PC-9 (cell line): ENCODE measurements around the gene CAPZA2.

Experiments
- EZH2 ChIP-seq: fragments of 200-600 bp; sonication (generic); IDR thresholded peaks from 2 replicates; pipeline ENCODE4 v1.8.0; 2017; ENCODE audit warnings: antibody characterized with exemption, low read depth
- TF ChIP-seq, protein P1 (sequence below): fragments of 200-600 bp; sonication (generic); conservative IDR thresholded peaks from 2 replicates; pipeline ENCODE4 v1.6.1; 2017; ENCODE audit warnings: mixed run types, antibody characterized with exemption, mild to moderate bottlenecking, moderate library complexity

DNA sequence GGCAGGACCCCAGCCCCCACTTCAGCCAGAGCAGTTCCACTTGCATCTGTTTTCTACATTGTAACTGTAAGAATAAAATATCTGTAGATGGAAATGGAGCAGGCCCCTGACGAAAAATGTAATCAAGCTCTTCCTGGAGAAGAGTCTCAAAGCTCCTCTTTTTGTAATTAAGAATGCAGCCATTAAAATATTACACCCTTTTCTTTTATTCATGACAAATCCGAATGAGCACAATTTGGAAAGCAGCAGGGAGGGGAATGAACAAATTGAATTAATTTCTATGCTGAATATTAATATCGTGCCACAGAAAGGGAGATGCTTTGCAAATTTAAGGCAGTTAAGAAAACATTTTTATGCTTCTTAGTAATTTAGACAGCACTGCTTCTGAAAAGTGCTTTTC lies 24.8 kb upstream of the CAPZA2 start:
- TF ChIP-seq EZH2: no peak
- TF ChIP-seq, protein P1, sequence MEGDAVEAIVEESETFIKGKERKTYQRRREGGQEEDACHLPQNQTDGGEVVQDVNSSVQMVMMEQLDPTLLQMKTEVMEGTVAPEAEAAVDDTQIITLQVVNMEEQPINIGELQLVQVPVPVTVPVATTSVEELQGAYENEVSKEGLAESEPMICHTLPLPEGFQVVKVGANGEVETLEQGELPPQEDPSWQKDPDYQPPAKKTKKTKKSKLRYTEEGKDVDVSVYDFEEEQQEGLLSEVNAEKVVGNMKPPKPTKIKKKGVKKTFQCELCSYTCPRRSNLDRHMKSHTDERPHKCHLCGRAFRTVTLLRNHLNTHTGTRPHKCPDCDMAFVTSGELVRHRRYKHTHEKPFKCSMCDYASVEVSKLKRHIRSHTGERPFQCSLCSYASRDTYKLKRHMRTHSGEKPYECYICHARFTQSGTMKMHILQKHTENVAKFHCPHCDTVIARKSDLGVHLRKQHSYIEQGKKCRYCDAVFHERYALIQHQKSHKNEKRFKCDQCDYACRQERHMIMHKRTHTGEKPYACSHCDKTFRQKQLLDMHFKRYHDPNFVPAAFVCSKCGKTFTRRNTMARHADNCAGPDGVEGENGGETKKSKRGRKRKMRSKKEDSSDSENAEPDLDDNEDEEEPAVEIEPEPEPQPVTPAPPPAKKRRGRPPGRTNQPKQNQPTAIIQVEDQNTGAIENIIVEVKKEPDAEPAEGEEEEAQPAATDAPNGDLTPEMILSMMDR: no peak
